ENCODE data around the gene MCUB.

- TF ChIP-seq TAF1 (conservative IDR thresholded peaks at IDR 0.05) (no peak), HNF4A (conservative IDR thresholded peaks at IDR 0.05) (no peak), FOXA1 (IDR thresholded peaks at IDR 0.05) (no peak), RAD21 (IDR thresholded peaks at IDR 0.05) (no peak), YY1 (IDR thresholded peaks at IDR 0.05) (no peak), NR2F2 (IDR thresholded peaks at IDR 0.05) (no peak), RXRA (IDR thresholded peaks at IDR 0.05) (no peak), EGR1 (IDR thresholded peaks at IDR 0.05; ENCODE audit: low read depth in 2 of 2) (no peak), HNF4G (IDR thresholded peaks at IDR 0.05) (no peak)
- TF ChIP-seq, protein P1, sequence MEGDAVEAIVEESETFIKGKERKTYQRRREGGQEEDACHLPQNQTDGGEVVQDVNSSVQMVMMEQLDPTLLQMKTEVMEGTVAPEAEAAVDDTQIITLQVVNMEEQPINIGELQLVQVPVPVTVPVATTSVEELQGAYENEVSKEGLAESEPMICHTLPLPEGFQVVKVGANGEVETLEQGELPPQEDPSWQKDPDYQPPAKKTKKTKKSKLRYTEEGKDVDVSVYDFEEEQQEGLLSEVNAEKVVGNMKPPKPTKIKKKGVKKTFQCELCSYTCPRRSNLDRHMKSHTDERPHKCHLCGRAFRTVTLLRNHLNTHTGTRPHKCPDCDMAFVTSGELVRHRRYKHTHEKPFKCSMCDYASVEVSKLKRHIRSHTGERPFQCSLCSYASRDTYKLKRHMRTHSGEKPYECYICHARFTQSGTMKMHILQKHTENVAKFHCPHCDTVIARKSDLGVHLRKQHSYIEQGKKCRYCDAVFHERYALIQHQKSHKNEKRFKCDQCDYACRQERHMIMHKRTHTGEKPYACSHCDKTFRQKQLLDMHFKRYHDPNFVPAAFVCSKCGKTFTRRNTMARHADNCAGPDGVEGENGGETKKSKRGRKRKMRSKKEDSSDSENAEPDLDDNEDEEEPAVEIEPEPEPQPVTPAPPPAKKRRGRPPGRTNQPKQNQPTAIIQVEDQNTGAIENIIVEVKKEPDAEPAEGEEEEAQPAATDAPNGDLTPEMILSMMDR (IDR thresholded peaks at IDR 0.05; ENCODE audit: low read depth, low read length, missing input control) = no peak
- TF ChIP-seq, protein P2, sequence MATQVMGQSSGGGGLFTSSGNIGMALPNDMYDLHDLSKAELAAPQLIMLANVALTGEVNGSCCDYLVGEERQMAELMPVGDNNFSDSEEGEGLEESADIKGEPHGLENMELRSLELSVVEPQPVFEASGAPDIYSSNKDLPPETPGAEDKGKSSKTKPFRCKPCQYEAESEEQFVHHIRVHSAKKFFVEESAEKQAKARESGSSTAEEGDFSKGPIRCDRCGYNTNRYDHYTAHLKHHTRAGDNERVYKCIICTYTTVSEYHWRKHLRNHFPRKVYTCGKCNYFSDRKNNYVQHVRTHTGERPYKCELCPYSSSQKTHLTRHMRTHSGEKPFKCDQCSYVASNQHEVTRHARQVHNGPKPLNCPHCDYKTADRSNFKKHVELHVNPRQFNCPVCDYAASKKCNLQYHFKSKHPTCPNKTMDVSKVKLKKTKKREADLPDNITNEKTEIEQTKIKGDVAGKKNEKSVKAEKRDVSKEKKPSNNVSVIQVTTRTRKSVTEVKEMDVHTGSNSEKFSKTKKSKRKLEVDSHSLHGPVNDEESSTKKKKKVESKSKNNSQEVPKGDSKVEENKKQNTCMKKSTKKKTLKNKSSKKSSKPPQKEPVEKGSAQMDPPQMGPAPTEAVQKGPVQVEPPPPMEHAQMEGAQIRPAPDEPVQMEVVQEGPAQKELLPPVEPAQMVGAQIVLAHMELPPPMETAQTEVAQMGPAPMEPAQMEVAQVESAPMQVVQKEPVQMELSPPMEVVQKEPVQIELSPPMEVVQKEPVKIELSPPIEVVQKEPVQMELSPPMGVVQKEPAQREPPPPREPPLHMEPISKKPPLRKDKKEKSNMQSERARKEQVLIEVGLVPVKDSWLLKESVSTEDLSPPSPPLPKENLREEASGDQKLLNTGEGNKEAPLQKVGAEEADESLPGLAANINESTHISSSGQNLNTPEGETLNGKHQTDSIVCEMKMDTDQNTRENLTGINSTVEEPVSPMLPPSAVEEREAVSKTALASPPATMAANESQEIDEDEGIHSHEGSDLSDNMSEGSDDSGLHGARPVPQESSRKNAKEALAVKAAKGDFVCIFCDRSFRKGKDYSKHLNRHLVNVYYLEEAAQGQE (IDR thresholded peaks at IDR 0.05) = no peak
- TF ChIP-seq, protein P3, sequence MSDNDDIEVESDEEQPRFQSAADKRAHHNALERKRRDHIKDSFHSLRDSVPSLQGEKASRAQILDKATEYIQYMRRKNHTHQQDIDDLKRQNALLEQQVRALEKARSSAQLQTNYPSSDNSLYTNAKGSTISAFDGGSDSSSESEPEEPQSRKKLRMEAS (IDR thresholded peaks at IDR 0.05) = no peak
Measured at GRCh38 chr4:109559625-109559982, 442 bp upstream of the MCUB start.
